A549 (cell line): ENCODE data around the gene IL17REL. TPM values are rescaled to one million over a fixed set of nuclear protein-coding genes. Genes with fewer than 3 reads are reported as not detected.
A peak's percentile ranks its signal among the peaks of the same experiment; 100 is the strongest.

ENCODE experiments used
- ATAC-seq, 2 experiments: fragments of 200-7000 bp in 1 of 2; fragments of >200 bp in 1 of 2; cut with Nextera tagmentation in 1 of 2; cut with Tn5 transposase in 1 of 2; 3 replicates each; pipeline versions ENCODE4 v1.8.0 to v1.9.1; 2018 to 2020; ENCODE audit warnings: mild to moderate bottlenecking in 1 of 2, moderate library complexity in 1 of 2
- CTCF ChIA-PET: fragments of 300-600 bp; sonication (Branson Sonifier 250); formaldehyde crosslinking; extraction: SDS; loops from one replicate; lab custom pipeline; 2021; ENCODE audit warnings: antibody characterized with exemption, inconsistent platforms; lab: Yijun Ruan, JAX
- POLR2A ChIA-PET: fragments of 350-600 bp; formaldehyde crosslinking; extraction: SDS; loops from one replicate; lab custom pipeline; 2021; ENCODE audit warnings: antibody characterized with exemption, inconsistent platforms; lab: Yijun Ruan, JAX
- DNase-seq, 2 experiments: peaks; one replicate each; pipeline versions ENCODE4 v3.0.0 to v3.0.0-alpha.2; 2011 to 2016; ENCODE audit warnings: low read depth in 1 of 2, low spot score in 1 of 2
- FAIRE-seq: peaks from 2 replicates; lab custom pipeline; 2011; peaks lifted over from hg19 to GRCh38; lab: Jason Lieb, UNC
- H3K27ac ChIP-seq, 2 experiments: fragments of >200 bp; sonication (Bioruptor Twin); formaldehyde crosslinking; 3 replicates each; pipeline ENCODE4 v1.5.1; 2016 to 2017
- H3K4me1 ChIP-seq: fragments of >200 bp; sonication (Bioruptor Twin); formaldehyde crosslinking; 3 replicates; pipeline ENCODE4 v1.6.1; 2016
- H3K4me2 ChIP-seq: fragments of >200 bp; sonication (Bioruptor Twin); formaldehyde crosslinking; 3 replicates; pipeline ENCODE4 v1.6.1; 2016
- H3K4me3 ChIP-seq: fragments of >200 bp; sonication (Bioruptor Twin); formaldehyde crosslinking; 3 replicates; pipeline ENCODE4 v1.5.1; 2016
- H3K9me3 ChIP-seq: fragments of >200 bp; sonication (Bioruptor Twin); formaldehyde crosslinking; 3 replicates; pipeline ENCODE4 v1.6.1; 2016
- ATOH8 ChIP-seq: fragments of 250-450 bp; sonication (Bioruptor Pico); IDR thresholded peaks from 2 replicates; pipeline ENCODE4 v1.5.0; 2020; ENCODE audit warnings: low read depth, mild to moderate bottlenecking, moderate library complexity
- CBX2 ChIP-seq: fragments of 200-600 bp; sonication (generic); IDR thresholded peaks from 2 replicates; pipeline ENCODE4 v1.6.1; 2016; ENCODE audit warnings: low read depth, mild to moderate bottlenecking, borderline replicate concordance
- CEBPB ChIP-seq, 2 experiments: fragments of >200 bp in 1 of 2; sonication (Bioruptor Twin) in 1 of 2; formaldehyde crosslinking in 1 of 2; IDR thresholded peaks; 2 replicates each; pipeline ENCODE4 v1.6.1; 2012 to 2016
- CHD2 ChIP-seq: fragments of 150-350 bp; IDR thresholded peaks from 2 replicates; pipeline ENCODE4 v1.6.1; 2014; ENCODE audit warnings: low read length; ENCODE audit not compliant: partially characterized antibody
- CHD4 ChIP-seq: fragments of 200-600 bp; sonication (generic); IDR thresholded peaks from 2 replicates; pipeline ENCODE4 v1.6.1; 2016; ENCODE audit warnings: antibody characterized with exemption, mild to moderate bottlenecking, borderline replicate concordance
- EHF ChIP-seq: fragments of 250-450 bp; sonication (Bioruptor Pico); IDR thresholded peaks from 2 replicates; pipeline ENCODE4 v1.5.0; 2020; ENCODE audit warnings: mild to moderate bottlenecking
- EP300 ChIP-seq, 2 experiments: fragments of >200 bp; sonication (Bioruptor Twin); formaldehyde crosslinking; IDR thresholded peaks; 2 replicates in 1 of 2; 3 replicates in 1 of 2; pipeline ENCODE4 v1.6.1; 2016 to 2017
- ESRRA ChIP-seq: fragments of 150-350 bp; IDR thresholded peaks from 2 replicates; pipeline ENCODE4 v1.6.1; 2014; ENCODE audit warnings: mild to moderate bottlenecking, low read length, borderline replicate concordance
- FOSL2 ChIP-seq, 2 experiments: fragments of 450-650 bp in 1 of 2; fragments of >200 bp in 1 of 2; sonication (Bioruptor Twin) in 1 of 2; formaldehyde crosslinking; IDR thresholded peaks; 2 replicates each; pipeline versions ENCODE4 v1.5.0 to v1.6.1; 2016 to 2020; ENCODE audit warnings: mild to moderate bottlenecking in 1 of 2, moderate library complexity in 1 of 2
- GATA3 ChIP-seq: IDR thresholded peaks from 2 replicates; pipeline ENCODE4 v1.6.1; 2012; ENCODE audit warnings: borderline replicate concordance
- HES2 ChIP-seq: fragments of >200 bp; sonication (Bioruptor Twin); formaldehyde crosslinking; IDR thresholded peaks from 2 replicates; pipeline ENCODE4 v1.6.1; 2016
- HOXA7 ChIP-seq: fragments of 250-450 bp; sonication (Bioruptor Pico); IDR thresholded peaks from 2 replicates; pipeline ENCODE4 v1.5.0; 2020; ENCODE audit warnings: mild to moderate bottlenecking, moderate library complexity
- HOXB13 ChIP-seq: fragments of 250-450 bp; sonication (Bioruptor Pico); IDR thresholded peaks from 2 replicates; pipeline ENCODE4 v1.5.0; 2020; ENCODE audit warnings: low read depth, mild to moderate bottlenecking, moderate library complexity
- HOXB5 ChIP-seq: fragments of 250-450 bp; sonication (Bioruptor Pico); IDR thresholded peaks from 2 replicates; pipeline ENCODE4 v1.5.0; 2020; ENCODE audit warnings: mild to moderate bottlenecking, moderate library complexity
- KDM1A ChIP-seq: fragments of 200-600 bp; sonication (generic); IDR thresholded peaks from 2 replicates; pipeline ENCODE4 v1.6.1; 2016; ENCODE audit warnings: low read depth, mild to moderate bottlenecking
- KDM5A ChIP-seq: fragments of 200-600 bp; sonication (generic); IDR thresholded peaks from 2 replicates; pipeline ENCODE4 v1.6.1; 2016; ENCODE audit warnings: antibody characterized with exemption, mild to moderate bottlenecking
- MAFK ChIP-seq: fragments of 450-650 bp; IDR thresholded peaks from 2 replicates; pipeline ENCODE4 v1.6.1; 2014; ENCODE audit not compliant: partially characterized antibody
- MAX ChIP-seq: IDR thresholded peaks from 2 replicates; pipeline ENCODE4 v1.6.1; 2012
- NPAS2 ChIP-seq: fragments of 250-450 bp; sonication (Bioruptor Pico); IDR thresholded peaks from 2 replicates; pipeline ENCODE4 v1.8.0; 2022; ENCODE audit warnings: mild to moderate bottlenecking, moderate library complexity, borderline replicate concordance
- PHF8 ChIP-seq: fragments of 200-600 bp; sonication (generic); IDR thresholded peaks from 2 replicates; pipeline ENCODE4 v1.6.1; 2016; ENCODE audit warnings: low read depth, mild to moderate bottlenecking, antibody characterized with exemption, moderate library complexity, borderline replicate concordance
- POLR2AphosphoS2 ChIP-seq: conservative IDR thresholded peaks from 2 replicates; pipeline ENCODE4 v1.6.1; 2012; ENCODE audit warnings: low read length, improper control_type of control experiment, inconsistent platforms
- RARB ChIP-seq: fragments of 250-450 bp; sonication (Bioruptor Pico); IDR thresholded peaks from 2 replicates; pipeline ENCODE4 v1.8.0; 2021; ENCODE audit warnings: mild to moderate bottlenecking, moderate library complexity
- RFX5 ChIP-seq: fragments of 450-650 bp; IDR thresholded peaks from 2 replicates; pipeline ENCODE4 v1.7.1; 2014; ENCODE audit warnings: antibody characterized with exemption, mild to moderate bottlenecking, moderate library complexity
- SREBF2 ChIP-seq: fragments of 450-650 bp; IDR thresholded peaks from 2 replicates; pipeline ENCODE4 v1.6.1; 2014; ENCODE audit warnings: mild to moderate bottlenecking, moderate library complexity
- TFCP2L1 ChIP-seq: fragments of 250-450 bp; sonication (Bioruptor Pico); IDR thresholded peaks from 2 replicates; pipeline ENCODE4 v1.5.0; 2021; ENCODE audit warnings: mild to moderate bottlenecking
- TP53 ChIP-seq: fragments of 250-450 bp; sonication (Bioruptor Pico); IDR thresholded peaks from 2 replicates; pipeline ENCODE4 v1.5.0; 2021; ENCODE audit warnings: mild to moderate bottlenecking, moderate library complexity
- ZC3H11A ChIP-seq: fragments of 450-650 bp; IDR thresholded peaks from 2 replicates; pipeline ENCODE4 v1.6.1; 2014; ENCODE audit warnings: antibody characterized with exemption, mild to moderate bottlenecking
- WGBS: methylation state at CpG from one replicate; pipeline ENCODE4 v1.1.6; 2017; ENCODE audit errors: missing lambda C conversion rate; 5-methylcytosine and 5-hydroxymethylcytosine counted together
- polyA plus RNA-seq, 4 experiments: library from polyadenylated mRNA; depleted of rRNA in 3 of 4; stranded (reverse); fragments of >200 nt; fragmentation: RNase III in 1 of 4; extraction: RNeasy Plus Mini Kit Qiagen cat#74134 plus additional on column Dnase treatment in 1 of 4; gene quantifications; 2 replicates in 3 of 4; 3 replicates in 1 of 4; pipeline ENCODE4 v1.2.3, GENCODE V29; 2011 to 2017
- TF ChIP-seq, protein P1 (sequence below): fragments of 250-450 bp; sonication (Bioruptor Pico); IDR thresholded peaks from 2 replicates; pipeline ENCODE4 v1.5.0; 2021; ENCODE audit warnings: mild to moderate bottlenecking, moderate library complexity, borderline replicate concordance

IL17REL gene
- polyA plus RNA-seq, 2 of the 4 experiments (the other 2 are of a cell fraction) = 0.06 TPM; not detected in 1

- H3K4me1 ChIP-seq = peaks cover 55% of the 10 kb centered on the region
- FAIRE-seq (no peak), ATAC-seq (no peak), DNase-seq (no peak)
- H3K4me2 ChIP-seq = no peak overlapping the region; the same call in 2 of the 3 replicates
- TF ChIP-seq TP53 (CRISPR knock-in tag) (no peak), GATA3 (no peak), HOXB13 (CRISPR knock-in tag) (no peak), SREBF2 (no peak), ESRRA (no peak), ATOH8 (no peak), EHF (CRISPR knock-in tag) (no peak), HOXB5 (CRISPR knock-in tag) (no peak), PHF8 (no peak), KDM1A (no peak), NPAS2 (CRISPR knock-in tag) (no peak)
- 74% methylated on average over 6 of the region's 28 CpGs for WGBS
- POLR2A ChIA-PET = interaction anchor here (1.6 kb wide), 1 partner anchor 11 kb away, joined by 4 read pairs; no protein-coding TSS in a partner anchor
- no peaks in the 10 kb centered on the region for H3K9me3 ChIP-seq
- CTCF ChIA-PET = interaction anchor here (0.6 to 2.2 kb wide), 2 partner anchors 79 to 80 kb away, joined by 3 to 10 read pairs; no protein-coding TSS in a partner anchor
- no peak overlapping the region for H3K4me3 ChIP-seq
- H3K27ac ChIP-seq = peak overlapping the region; percentile 91 to 93
Measured at GRCh38 chr22:49951000-49951677, 61.4 kb downstream of the IL17REL start.

GRCh38 chr22:49950396-49950994, 62.1 kb downstream of the IL17REL start:
- ChIA-PET POLR2A (no interaction called here), CTCF (interaction anchor here (0.6 kb wide), 2 partner anchors 35 to 80 kb away, joined by 3 read pairs; no protein-coding TSS in a partner anchor)

More at GRCh38 chr22:49950396-49950994, 62.1 kb downstream of the IL17REL start:
- DNase-seq = no peak
- no peak for FAIRE-seq
- WGBS = 97% methylated on average over 7 of the region's 18 CpGs
- no peak for TF ChIP-seq KDM5A
- no peak for TF ChIP-seq CHD4
- no peak for TF ChIP-seq HOXA7
- no peak for TF ChIP-seq HES2
- no peak for TF ChIP-seq HOXB13 (CRISPR knock-in tag)
- TF ChIP-seq RARB (CRISPR knock-in tag) = no peak
- no peak for TF ChIP-seq TFCP2L1 (CRISPR knock-in tag)
- no peak for TF ChIP-seq EP300 (IDR thresholded peaks at IDR 0.05)
- TF ChIP-seq HOXB5 (CRISPR knock-in tag) = no peak
- TF ChIP-seq CHD2 = no peak
- TF ChIP-seq RFX5 = no peak
- no peak for TF ChIP-seq FOSL2 (IDR thresholded peaks at IDR 0.05)
- no peak for TF ChIP-seq FOSL2 (CRISPR knock-in tag; IDR thresholded peaks at IDR 0.05)
- TF ChIP-seq ESRRA = no peak
- TF ChIP-seq MAFK = no peak
- TF ChIP-seq MAX = no peak
- TF ChIP-seq POLR2AphosphoS2 = no peak
- TF ChIP-seq CEBPB (IDR thresholded peaks at IDR 0.05) = no peak
- TF ChIP-seq ZC3H11A = no peak
- TF ChIP-seq, protein P1, sequence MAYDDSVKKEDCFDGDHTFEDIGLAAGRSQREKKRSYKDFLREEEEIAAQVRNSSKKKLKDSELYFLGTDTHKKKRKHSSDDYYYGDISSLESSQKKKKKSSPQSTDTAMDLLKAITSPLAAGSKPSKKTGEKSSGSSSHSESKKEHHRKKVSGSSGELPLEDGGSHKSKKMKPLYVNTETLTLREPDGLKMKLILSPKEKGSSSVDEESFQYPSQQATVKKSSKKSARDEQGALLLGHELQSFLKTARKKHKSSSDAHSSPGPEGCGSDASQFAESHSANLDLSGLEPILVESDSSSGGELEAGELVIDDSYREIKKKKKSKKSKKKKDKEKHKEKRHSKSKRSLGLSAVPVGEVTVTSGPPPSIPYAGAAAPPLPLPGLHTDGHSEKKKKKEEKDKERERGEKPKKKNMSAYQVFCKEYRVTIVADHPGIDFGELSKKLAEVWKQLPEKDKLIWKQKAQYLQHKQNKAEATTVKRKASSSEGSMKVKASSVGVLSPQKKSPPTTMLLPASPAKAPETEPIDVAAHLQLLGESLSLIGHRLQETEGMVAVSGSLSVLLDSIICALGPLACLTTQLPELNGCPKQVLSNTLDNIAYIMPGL = no peak
- no peak for TF ChIP-seq CBX2
- no peaks in the 10 kb centered on the region for H3K9me3 ChIP-seq
- H3K4me3 ChIP-seq = no peak overlapping the region
- H3K4me2 ChIP-seq = no peak overlapping the region
- H3K4me1 ChIP-seq = peaks cover 61% of the 10 kb centered on the region
- ATAC-seq = no peak
- peak overlapping the region; percentile 91 to 93; a peak in 5 of 6 replicates for H3K27ac ChIP-seq
